ENCODE data around the gene TRAM2. TPM values are rescaled to one million over a fixed set of nuclear protein-coding genes. Genes with fewer than 3 reads are reported as not detected.

The TRAM2 gene
- total and polyA plus RNA-seq, 10 of the 15 experiments (the other 5 are each of a cell fraction or from before 2014, with no cell fraction given): 2.5 to 15.0 (median 11.0) TPM

DNA sequence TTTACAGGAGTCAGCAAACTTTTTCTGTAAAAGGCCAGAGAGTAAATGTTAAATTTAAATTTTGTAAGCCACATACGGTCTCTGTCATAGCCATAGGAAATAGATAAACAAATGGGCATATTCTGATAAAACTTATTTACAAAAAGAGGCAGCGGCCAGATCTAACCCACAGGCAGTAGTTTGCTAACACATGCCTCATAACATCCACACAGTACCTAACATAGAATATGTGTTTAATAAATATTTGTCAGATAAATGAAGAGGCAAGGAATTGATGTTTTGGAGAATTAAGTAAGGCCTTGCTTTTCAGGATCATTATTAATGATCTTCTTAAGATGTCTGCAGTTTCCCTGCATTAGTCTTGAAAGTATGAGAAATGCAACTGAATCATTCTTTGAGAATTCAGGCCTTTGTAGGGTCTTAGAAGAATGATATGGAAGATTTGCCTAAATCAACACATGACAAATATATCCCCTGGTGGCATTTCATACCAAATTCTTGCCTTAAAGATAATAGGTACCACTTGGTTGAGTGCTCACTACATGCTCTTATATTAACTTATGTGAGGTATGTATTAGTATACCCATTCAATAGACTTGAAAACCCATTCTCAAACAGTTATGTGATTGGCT, 39.3 kb upstream of the TRAM2 start:
- SMC1A ChIA-PET (ENCODE audit: uncharacterized antibody, unreplicated experiment): interaction anchor here (0.6 kb wide), 1 partner anchor 208 kb away, joined by 4 read pairs; no protein-coding TSS in a partner anchor
- no peak overlapping the region for H3K9ac ChIP-seq (ENCODE audit: control insufficient read depth, insufficient read depth, low read length)
- CTCF ChIA-PET: no interaction called here
- RAD21 ChIA-PET (ENCODE audit: unreplicated experiment): no interaction called here
- no peak overlapping the region for H3K27ac ChIP-seq (ENCODE audit: control insufficient read depth, insufficient read depth)
- FAIRE-seq (no peak), ATAC-seq (no peak), DNase-seq (ENCODE audit: low read depth, low spot score) (no peak)
- no peak overlapping the region for H2AFZ ChIP-seq (ENCODE audit: control insufficient read depth, low read depth, low read length)
- H4K20me1 ChIP-seq (ENCODE audit: control insufficient read depth, insufficient read depth): no peaks in the 10 kb centered on the region
- intact Hi-C loops (cut with micrococcal nuclease; ENCODE audit: unreplicated experiment): no loop called here
- POLR2A ChIA-PET: no interaction called here
- no peaks in the 10 kb centered on the region for H3K36me3 ChIP-seq (ENCODE audit: control insufficient read depth in 2 of 2, insufficient read depth in 2 of 2, low read length in 1 of 2)
- no TSS peak for BruUV-seq (replicated peaks)
- H3K79me2 ChIP-seq (ENCODE audit: control insufficient read depth, insufficient read depth, low read length): no peaks in the 10 kb centered on the region
- no peaks in the 10 kb centered on the region for H3K4me1 ChIP-seq (ENCODE audit: control insufficient read depth, insufficient read depth, low read length)
- H3K4me2 ChIP-seq (ENCODE audit: control insufficient read depth, insufficient read depth): no peak overlapping the region
- 22% methylated on average over 2 of the region's 2 CpGs for WGBS (ENCODE audit: insufficient coverage, insufficient replicate concordance, low lambda C conversion rate, missing lambda C conversion rate)
- no peak overlapping the region for H3K4me3 ChIP-seq
- in situ Hi-C loops (cut with MboI): no loop called here
- no peaks in the 10 kb centered on the region; a peak in 1 of 4 replicates for H3K27me3 ChIP-seq (replicated peaks in 1 of 2; ENCODE audit: control insufficient read depth in 2 of 2, insufficient read depth in 2 of 2, low read length in 1 of 2)
- no peaks in the 10 kb centered on the region for H3K9me3 ChIP-seq (replicated peaks; ENCODE audit: control insufficient read depth, insufficient read depth, low read length)
- TF ChIP-seq EGR1 (IDR thresholded peaks at IDR 0.05; ENCODE audit: borderline replicate concordance in 1 of 2, low read depth in 2 of 2, low read length in 2 of 2) (no peak), ATF7 (IDR thresholded peaks at IDR 0.05; ENCODE audit: low read depth) (no peak), RAD51 (IDR thresholded peaks at IDR 0.05) (no peak), RBBP5 (conservative IDR thresholded peaks at IDR 0.05) (no peak), PAX8 (IDR thresholded peaks at IDR 0.05) (no peak)
- TF ChIP-seq, protein P1, sequence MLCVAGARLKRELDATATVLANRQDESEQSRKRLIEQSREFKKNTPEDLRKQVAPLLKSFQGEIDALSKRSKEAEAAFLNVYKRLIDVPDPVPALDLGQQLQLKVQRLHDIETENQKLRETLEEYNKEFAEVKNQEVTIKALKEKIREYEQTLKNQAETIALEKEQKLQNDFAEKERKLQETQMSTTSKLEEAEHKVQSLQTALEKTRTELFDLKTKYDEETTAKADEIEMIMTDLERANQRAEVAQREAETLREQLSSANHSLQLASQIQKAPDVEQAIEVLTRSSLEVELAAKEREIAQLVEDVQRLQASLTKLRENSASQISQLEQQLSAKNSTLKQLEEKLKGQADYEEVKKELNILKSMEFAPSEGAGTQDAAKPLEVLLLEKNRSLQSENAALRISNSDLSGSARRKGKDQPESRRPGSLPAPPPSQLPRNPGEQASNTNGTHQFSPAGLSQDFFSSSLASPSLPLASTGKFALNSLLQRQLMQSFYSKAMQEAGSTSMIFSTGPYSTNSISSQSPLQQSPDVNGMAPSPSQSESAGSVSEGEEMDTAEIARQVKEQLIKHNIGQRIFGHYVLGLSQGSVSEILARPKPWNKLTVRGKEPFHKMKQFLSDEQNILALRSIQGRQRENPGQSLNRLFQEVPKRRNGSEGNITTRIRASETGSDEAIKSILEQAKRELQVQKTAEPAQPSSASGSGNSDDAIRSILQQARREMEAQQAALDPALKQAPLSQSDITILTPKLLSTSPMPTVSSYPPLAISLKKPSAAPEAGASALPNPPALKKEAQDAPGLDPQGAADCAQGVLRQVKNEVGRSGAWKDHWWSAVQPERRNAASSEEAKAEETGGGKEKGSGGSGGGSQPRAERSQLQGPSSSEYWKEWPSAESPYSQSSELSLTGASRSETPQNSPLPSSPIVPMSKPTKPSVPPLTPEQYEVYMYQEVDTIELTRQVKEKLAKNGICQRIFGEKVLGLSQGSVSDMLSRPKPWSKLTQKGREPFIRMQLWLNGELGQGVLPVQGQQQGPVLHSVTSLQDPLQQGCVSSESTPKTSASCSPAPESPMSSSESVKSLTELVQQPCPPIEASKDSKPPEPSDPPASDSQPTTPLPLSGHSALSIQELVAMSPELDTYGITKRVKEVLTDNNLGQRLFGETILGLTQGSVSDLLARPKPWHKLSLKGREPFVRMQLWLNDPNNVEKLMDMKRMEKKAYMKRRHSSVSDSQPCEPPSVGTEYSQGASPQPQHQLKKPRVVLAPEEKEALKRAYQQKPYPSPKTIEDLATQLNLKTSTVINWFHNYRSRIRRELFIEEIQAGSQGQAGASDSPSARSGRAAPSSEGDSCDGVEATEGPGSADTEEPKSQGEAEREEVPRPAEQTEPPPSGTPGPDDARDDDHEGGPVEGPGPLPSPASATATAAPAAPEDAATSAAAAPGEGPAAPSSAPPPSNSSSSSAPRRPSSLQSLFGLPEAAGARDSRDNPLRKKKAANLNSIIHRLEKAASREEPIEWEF (IDR thresholded peaks at IDR 0.05; ENCODE audit: insufficient replicate concordance, low read depth, low read length): no peak
- TF ChIP-seq, protein P2, sequence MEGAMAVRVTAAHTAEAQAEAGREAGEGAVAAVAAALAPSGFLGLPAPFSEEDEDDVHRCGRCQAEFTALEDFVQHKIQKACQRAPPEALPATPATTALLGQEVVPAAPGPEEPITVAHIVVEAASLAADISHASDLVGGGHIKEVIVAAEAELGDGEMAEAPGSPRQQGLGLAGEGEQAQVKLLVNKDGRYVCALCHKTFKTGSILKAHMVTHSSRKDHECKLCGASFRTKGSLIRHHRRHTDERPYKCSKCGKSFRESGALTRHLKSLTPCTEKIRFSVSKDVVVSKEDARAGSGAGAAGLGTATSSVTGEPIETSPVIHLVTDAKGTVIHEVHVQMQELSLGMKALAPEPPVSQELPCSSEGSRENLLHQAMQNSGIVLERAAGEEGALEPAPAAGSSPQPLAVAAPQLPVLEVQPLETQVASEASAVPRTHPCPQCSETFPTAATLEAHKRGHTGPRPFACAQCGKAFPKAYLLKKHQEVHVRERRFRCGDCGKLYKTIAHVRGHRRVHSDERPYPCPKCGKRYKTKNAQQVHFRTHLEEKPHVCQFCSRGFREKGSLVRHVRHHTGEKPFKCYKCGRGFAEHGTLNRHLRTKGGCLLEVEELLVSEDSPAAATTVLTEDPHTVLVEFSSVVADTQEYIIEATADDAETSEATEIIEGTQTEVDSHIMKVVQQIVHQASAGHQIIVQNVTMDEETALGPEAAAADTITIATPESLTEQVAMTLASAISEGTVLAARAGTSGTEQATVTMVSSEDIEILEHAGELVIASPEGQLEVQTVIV (IDR thresholded peaks at IDR 0.05; ENCODE audit: borderline replicate concordance, partially characterized antibody): no peak
- TF ChIP-seq, protein P3, sequence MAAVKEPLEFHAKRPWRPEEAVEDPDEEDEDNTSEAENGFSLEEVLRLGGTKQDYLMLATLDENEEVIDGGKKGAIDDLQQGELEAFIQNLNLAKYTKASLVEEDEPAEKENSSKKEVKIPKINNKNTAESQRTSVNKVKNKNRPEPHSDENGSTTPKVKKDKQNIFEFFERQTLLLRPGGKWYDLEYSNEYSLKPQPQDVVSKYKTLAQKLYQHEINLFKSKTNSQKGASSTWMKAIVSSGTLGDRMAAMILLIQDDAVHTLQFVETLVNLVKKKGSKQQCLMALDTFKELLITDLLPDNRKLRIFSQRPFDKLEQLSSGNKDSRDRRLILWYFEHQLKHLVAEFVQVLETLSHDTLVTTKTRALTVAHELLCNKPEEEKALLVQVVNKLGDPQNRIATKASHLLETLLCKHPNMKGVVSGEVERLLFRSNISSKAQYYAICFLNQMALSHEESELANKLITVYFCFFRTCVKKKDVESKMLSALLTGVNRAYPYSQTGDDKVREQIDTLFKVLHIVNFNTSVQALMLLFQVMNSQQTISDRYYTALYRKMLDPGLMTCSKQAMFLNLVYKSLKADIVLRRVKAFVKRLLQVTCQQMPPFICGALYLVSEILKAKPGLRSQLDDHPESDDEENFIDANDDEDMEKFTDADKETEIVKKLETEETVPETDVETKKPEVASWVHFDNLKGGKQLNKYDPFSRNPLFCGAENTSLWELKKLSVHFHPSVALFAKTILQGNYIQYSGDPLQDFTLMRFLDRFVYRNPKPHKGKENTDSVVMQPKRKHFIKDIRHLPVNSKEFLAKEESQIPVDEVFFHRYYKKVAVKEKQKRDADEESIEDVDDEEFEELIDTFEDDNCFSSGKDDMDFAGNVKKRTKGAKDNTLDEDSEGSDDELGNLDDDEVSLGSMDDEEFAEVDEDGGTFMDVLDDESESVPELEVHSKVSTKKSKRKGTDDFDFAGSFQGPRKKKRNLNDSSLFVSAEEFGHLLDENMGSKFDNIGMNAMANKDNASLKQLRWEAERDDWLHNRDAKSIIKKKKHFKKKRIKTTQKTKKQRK (IDR thresholded peaks at IDR 0.05; ENCODE audit: low read depth, low read length): no peak
- TF ChIP-seq, protein P4, sequence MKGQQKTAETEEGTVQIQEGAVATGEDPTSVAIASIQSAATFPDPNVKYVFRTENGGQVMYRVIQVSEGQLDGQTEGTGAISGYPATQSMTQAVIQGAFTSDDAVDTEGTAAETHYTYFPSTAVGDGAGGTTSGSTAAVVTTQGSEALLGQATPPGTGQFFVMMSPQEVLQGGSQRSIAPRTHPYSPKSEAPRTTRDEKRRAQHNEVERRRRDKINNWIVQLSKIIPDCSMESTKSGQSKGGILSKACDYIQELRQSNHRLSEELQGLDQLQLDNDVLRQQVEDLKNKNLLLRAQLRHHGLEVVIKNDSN (IDR thresholded peaks at IDR 0.05; ENCODE audit: borderline replicate concordance, extremely low read length, insufficient read depth, low read depth, low read length): no peak
